Neural progenitor cell (in vitro differentiated cells): ENCODE data around the gene GLIS1. TPM values are rescaled to one million over a fixed set of nuclear protein-coding genes. Genes with fewer than 3 reads are reported as not detected.

Experiments
- DNase-seq: peaks from one replicate; pipeline ENCODE4 v3.0.0-alpha.2; 2016; ENCODE audit warnings: low spot score
- H2AFZ ChIP-seq: fragments of 200-600 bp; sonication (generic); replicated peaks from 2 replicates; pipeline ENCODE4 v1.6.1; 2016; ENCODE audit warnings: antibody characterized with exemption
- H3F3A ChIP-seq: fragments of 200-600 bp; sonication (generic); 2 replicates; pipeline ENCODE4 v1.6.1; 2016; ENCODE audit warnings: antibody characterized with exemption, low read depth
- H3K27ac ChIP-seq: fragments of 200-600 bp; sonication (generic); 2 replicates; pipeline ENCODE4 v1.5.1; 2016; ENCODE audit warnings: mild to moderate bottlenecking
- H3K27me3 ChIP-seq: fragments of 200-600 bp; sonication (generic); 2 replicates; pipeline ENCODE4 v1.6.1; 2016; ENCODE audit warnings: mild to moderate bottlenecking, moderate library complexity
- H3K36me3 ChIP-seq: fragments of 200-600 bp; sonication (generic); 2 replicates; pipeline ENCODE4 v1.5.1; 2016
- H3K4me1 ChIP-seq: fragments of 200-600 bp; sonication (generic); 2 replicates; pipeline ENCODE4 v1.6.1; 2016; ENCODE audit warnings: mixed run types
- H3K4me2 ChIP-seq: fragments of 200-600 bp; sonication (generic); 2 replicates; pipeline ENCODE4 v1.6.1; 2016
- H3K4me3 ChIP-seq: fragments of 200-600 bp; sonication (generic); 2 replicates; pipeline ENCODE4 v1.5.1; 2016
- H3K79me2 ChIP-seq: fragments of 200-600 bp; sonication (generic); 2 replicates; pipeline ENCODE4 v1.6.1; 2016; ENCODE audit warnings: low read depth
- H3K9ac ChIP-seq: fragments of 200-600 bp; sonication (generic); 2 replicates; pipeline ENCODE4 v1.6.1; 2016
- H3K9me3 ChIP-seq: fragments of 200-600 bp; sonication (generic); 2 replicates; pipeline ENCODE4 v1.5.1; 2016; ENCODE audit warnings: low read depth
- H4K20me1 ChIP-seq: fragments of 200-600 bp; sonication (generic); 2 replicates; pipeline ENCODE4 v1.6.1; 2016; ENCODE audit warnings: low read depth
- H3K27ac Mint-ChIP-seq: 3 replicates; pipeline ENCODE4 v1.8.0; 2021; ENCODE audit warnings: mixed read lengths
- H3K27me3 Mint-ChIP-seq: 2 replicates; pipeline ENCODE4 v1.8.0; 2022; ENCODE audit warnings: low read depth, mild to moderate bottlenecking, inconsistent platforms, moderate library complexity, mixed read lengths; ENCODE audit not compliant: insufficient read depth
- H3K36me3 Mint-ChIP-seq: 3 replicates; pipeline ENCODE4 v1.8.0; 2021; ENCODE audit warnings: mixed read lengths
- H3K4me1 Mint-ChIP-seq: 3 replicates; pipeline ENCODE4 v1.8.0; 2021; ENCODE audit warnings: mixed read lengths
- H3K4me3 Mint-ChIP-seq: 3 replicates; pipeline ENCODE4 v1.8.0; 2021; ENCODE audit warnings: mild to moderate bottlenecking, moderate library complexity, mixed read lengths
- H3K9me3 Mint-ChIP-seq: 3 replicates; pipeline ENCODE4 v1.8.0; 2020; ENCODE audit warnings: mixed read lengths
- EZH2 ChIP-seq: fragments of 200-600 bp; sonication (generic); IDR thresholded peaks from 2 replicates; pipeline ENCODE4 v1.6.1; 2017; ENCODE audit warnings: antibody characterized with exemption, mild to moderate bottlenecking, moderate library complexity
- EZH2phosphoT487 ChIP-seq: fragments of 200-600 bp; sonication (generic); IDR thresholded peaks from 2 replicates; pipeline ENCODE4 v1.6.1; 2017; ENCODE audit warnings: antibody characterized with exemption
- total RNA-seq: library from RNA; depleted of rRNA; stranded (reverse); fragments of >200 nt; gene quantifications from 2 replicates; pipeline ENCODE4 v1.2.3, GENCODE V29; 2015; ENCODE audit warnings: low replicate concordance
- TF ChIP-seq, protein P1 (sequence below): fragments of 200-600 bp; sonication (generic); IDR thresholded peaks from 2 replicates; pipeline ENCODE4 v1.5.1; 2017; ENCODE audit warnings: antibody characterized with exemption, mild to moderate bottlenecking

Gene GLIS1
- total RNA-seq, 1 donor from 2014 or later: not detected

DNA sequence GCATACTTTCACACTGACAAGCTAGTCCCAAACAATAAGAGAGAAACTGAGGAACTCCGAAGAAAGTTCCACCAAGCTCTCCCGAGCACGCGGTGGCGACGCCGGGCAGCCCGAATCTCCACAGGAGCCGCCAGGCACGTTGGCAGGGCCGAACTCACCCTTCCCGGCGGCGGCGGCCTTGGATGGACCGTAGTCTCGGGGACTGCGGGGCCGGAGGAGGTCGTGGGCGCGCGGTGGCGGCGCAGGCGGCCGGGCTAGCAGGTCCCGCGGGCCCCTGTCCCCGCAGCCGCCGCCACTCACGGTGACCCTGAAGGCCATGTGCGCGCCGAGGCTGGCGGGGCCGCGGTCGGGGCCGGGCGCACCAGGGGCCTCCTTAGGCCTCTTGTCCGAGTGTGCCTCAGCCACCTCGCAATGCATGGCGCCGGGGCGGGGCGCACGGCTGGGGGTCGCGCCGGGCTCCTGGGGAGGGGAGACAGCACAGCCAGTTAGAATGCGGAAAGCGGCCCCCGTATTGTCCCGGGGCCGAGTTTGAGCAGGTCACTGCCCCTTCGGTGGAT lies 1.2 kb downstream of the GLIS1 start:
- H3K9me3 ChIP-seq: no peaks in the 10 kb centered on the region
- H3K27ac ChIP-seq: no peak overlapping the region
- H3K27ac Mint-ChIP-seq: no peak overlapping the region
- H3K9me3 Mint-ChIP-seq: peaks cover 1% of the 10 kb centered on the region
- peaks cover 51% of the 10 kb centered on the region for H3K27me3 Mint-ChIP-seq
- H3K27me3 ChIP-seq: peaks cover 99% of the 10 kb centered on the region
- TF ChIP-seq EZH2phosphoT487: peak; percentile 80
- TF ChIP-seq EZH2: no peak
- TF ChIP-seq, protein P1, sequence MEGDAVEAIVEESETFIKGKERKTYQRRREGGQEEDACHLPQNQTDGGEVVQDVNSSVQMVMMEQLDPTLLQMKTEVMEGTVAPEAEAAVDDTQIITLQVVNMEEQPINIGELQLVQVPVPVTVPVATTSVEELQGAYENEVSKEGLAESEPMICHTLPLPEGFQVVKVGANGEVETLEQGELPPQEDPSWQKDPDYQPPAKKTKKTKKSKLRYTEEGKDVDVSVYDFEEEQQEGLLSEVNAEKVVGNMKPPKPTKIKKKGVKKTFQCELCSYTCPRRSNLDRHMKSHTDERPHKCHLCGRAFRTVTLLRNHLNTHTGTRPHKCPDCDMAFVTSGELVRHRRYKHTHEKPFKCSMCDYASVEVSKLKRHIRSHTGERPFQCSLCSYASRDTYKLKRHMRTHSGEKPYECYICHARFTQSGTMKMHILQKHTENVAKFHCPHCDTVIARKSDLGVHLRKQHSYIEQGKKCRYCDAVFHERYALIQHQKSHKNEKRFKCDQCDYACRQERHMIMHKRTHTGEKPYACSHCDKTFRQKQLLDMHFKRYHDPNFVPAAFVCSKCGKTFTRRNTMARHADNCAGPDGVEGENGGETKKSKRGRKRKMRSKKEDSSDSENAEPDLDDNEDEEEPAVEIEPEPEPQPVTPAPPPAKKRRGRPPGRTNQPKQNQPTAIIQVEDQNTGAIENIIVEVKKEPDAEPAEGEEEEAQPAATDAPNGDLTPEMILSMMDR: no peak
- peaks cover 23% of the 10 kb centered on the region for H4K20me1 ChIP-seq
- H2AFZ ChIP-seq: peak overlapping the region; percentile 58
- peak; percentile 55 for DNase-seq
- H3K4me1 ChIP-seq: peaks cover 18% of the 10 kb centered on the region
- no peaks in the 10 kb centered on the region for H3K36me3 ChIP-seq
- peak overlapping the region; percentile 50 for H3K4me3 ChIP-seq
- H3K9ac ChIP-seq: no peak overlapping the region
- peaks cover 16% of the 10 kb centered on the region for H3K4me1 Mint-ChIP-seq
- no peaks in the 10 kb centered on the region for H3K79me2 ChIP-seq
- no peaks in the 10 kb centered on the region for H3K36me3 Mint-ChIP-seq
- peaks cover 22% of the 10 kb centered on the region for H3F3A ChIP-seq
- H3K4me3 Mint-ChIP-seq: peak overlapping the region; percentile 77
- peak overlapping the region; percentile 86 for H3K4me2 ChIP-seq

DNA sequence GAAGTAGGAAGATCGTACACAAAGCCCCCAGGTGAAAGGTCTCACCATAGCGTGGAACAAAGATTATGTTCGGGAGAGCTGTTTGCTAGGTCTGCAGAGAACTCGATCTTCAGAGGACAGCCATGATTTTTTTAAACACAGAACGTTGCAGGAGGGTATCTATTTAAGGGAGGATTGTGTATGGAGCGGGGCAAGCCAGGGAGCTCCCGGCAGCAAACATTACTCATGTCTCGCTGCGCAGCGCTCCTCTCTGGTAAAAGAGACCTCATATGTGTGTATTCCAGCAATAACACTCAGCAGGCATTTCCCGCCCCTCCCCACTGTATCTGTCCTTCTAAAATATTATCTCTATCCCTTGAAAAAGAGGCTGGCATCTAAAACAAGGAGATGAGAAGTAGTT lies 2.7 kb downstream of the GLIS1 start:
- Histone ChIP-seq H2AFZ (no peak overlapping the region), H3K36me3 (no peaks in the 10 kb centered on the region), H3K4me3 (no peak overlapping the region), H3K27me3 (peaks cover 95% of the 10 kb centered on the region), H3F3A (peaks cover 22% of the 10 kb centered on the region), H3K9me3 (no peaks in the 10 kb centered on the region), H3K9ac (no peak overlapping the region), H3K79me2 (no peaks in the 10 kb centered on the region), H4K20me1 (peaks cover 23% of the 10 kb centered on the region), H3K27ac (no peak overlapping the region), H3K4me1 (peaks cover 18% of the 10 kb centered on the region), H3K4me2 (no peak overlapping the region)
- no peak overlapping the region for H3K27ac Mint-ChIP-seq
- H3K27me3 Mint-ChIP-seq: peaks cover 49% of the 10 kb centered on the region
- no peaks in the 10 kb centered on the region for H3K36me3 Mint-ChIP-seq
- DNase-seq: no peak
- peaks cover 16% of the 10 kb centered on the region for H3K4me1 Mint-ChIP-seq
- H3K4me3 Mint-ChIP-seq: no peak overlapping the region
- no peak for TF ChIP-seq EZH2
- TF ChIP-seq EZH2phosphoT487: no peak
- TF ChIP-seq, protein P1: no peak
- H3K9me3 Mint-ChIP-seq: no peaks in the 10 kb centered on the region

DNA sequence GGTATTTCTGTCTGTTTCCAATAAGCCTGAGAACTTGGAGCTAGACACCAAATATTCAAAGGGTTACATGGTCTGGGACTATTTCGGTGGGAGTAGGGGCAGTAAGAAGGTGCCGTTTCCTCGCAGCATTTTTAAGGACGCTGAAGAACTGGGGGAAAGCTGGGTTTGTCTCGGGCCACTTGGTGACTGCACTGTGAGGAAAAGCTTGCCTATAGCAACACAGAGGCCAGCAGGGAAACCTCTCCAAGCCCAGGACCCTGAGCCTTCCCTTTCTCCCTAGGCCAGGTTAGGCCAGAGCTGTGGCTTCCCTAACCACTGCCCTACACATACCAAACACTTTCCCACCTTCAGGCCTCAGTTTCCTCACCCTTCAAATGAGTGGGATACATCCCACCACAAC lies 3.3 kb downstream of the GLIS1 start:
- peaks cover 89% of the 10 kb centered on the region for H3K27me3 ChIP-seq
- no peak overlapping the region for H2AFZ ChIP-seq
- no peaks in the 10 kb centered on the region for H3K36me3 ChIP-seq
- peaks cover 45% of the 10 kb centered on the region for H3K27me3 Mint-ChIP-seq
- H3K4me3 ChIP-seq: no peak overlapping the region
- H3F3A ChIP-seq: peaks cover 22% of the 10 kb centered on the region
- no peaks in the 10 kb centered on the region for H3K79me2 ChIP-seq
- TF ChIP-seq, protein P1: no peak
- TF ChIP-seq EZH2phosphoT487 (no peak), EZH2 (no peak)
- H3K9ac ChIP-seq: no peak overlapping the region
- no peak overlapping the region for H3K4me2 ChIP-seq
- H3K36me3 Mint-ChIP-seq: no peaks in the 10 kb centered on the region
- peaks cover 23% of the 10 kb centered on the region for H4K20me1 ChIP-seq
- DNase-seq: no peak
- no peak overlapping the region for H3K27ac ChIP-seq
- H3K27ac Mint-ChIP-seq: no peak overlapping the region
- no peaks in the 10 kb centered on the region for H3K9me3 Mint-ChIP-seq
- H3K4me1 ChIP-seq: peaks cover 18% of the 10 kb centered on the region
- H3K4me3 Mint-ChIP-seq: no peak overlapping the region
- no peaks in the 10 kb centered on the region for H3K9me3 ChIP-seq
- H3K4me1 Mint-ChIP-seq: peaks cover 16% of the 10 kb centered on the region
